ENCODE data around the gene KMT2C.

The KMT2C gene

DNA sequence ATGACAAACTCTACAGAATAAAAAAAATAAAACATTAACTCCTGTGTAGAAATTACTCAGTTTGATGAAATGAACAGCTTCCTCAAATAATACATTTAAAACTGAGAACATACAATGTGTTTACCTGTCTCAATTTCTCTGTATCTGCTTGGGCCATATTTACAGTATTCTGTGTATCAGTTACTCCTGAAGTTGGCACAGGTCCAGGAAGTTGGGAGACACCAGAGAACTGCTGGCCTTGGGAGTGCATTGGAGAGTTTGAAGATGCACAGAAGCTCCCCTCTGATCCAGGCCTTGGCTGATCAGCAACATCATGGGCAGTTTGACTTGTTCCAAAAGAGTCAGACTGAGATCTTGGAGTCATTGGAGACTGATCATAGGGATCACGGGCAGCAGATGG lies 255.2 kb downstream of the KMT2C start:
- DNase-seq, result no peak

- no peak for DNase-seq
Measured at GRCh38 chr7:152180048-152180447, 255.8 kb downstream of the KMT2C start.

DNA sequence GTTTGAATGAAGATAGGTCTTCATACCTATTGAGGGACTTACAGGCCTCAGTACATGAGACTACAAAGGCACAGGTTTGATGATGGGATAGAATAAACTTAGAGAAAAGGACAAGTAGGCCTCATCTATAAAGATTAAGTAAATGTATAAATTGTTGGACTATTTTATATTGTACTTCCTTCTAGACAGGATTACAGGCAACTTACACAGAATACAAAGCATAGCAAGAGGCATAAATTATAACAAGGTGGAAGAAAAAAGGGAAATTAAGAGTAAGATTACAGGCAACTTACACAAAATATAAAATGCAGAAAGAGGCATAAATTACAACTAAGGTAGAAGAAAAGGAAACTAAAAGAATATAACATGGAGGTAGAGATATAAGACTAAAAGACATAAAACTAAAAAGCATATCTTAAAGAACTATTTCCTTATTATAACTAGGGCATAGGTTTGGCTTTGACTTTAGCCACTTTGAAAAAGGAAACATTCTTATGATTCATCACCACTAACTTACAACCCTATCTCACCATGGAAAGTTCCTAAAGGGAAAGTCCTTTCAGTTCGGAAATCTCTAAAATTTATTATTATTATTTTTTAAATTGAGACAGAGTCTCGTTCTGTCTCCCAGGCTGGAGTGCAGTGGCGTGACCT lies 257.3 kb downstream of the KMT2C start:
- DNase-seq, result no peak

- DNase-seq, result no peak
Measured at GRCh38 chr7:152177681-152178404, 258.0 kb downstream of the KMT2C start.

DNA sequence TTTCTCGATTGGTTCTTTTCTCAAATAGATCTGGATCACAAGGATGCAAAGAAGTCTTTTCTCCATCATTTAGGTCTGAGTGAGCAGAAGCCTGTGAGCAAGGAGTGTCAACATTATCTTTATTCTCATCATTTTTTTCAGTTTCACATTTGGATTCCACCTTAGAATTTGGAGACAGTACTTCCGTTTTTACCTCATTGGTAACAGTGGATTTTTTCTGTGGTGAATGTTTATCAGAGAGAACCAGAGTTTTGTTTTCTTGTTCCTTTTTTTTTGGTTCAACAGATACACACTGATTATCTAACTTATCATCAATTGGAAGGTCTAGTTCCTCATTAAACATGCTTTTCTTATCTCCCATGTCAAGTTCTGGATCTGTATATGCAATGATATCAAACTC lies 259.0 kb downstream of the KMT2C start:
- no peak for DNase-seq

GRCh38 chr7:152173372-152174070 lies 262.3 kb downstream of the KMT2C start:
- no peak for DNase-seq

- no peak for DNase-seq
Measured at GRCh38 chr7:152162287-152162686, 273.5 kb downstream of the KMT2C start.

GRCh38 chr7:152161171-152161570 lies 274.6 kb downstream of the KMT2C start:
- no peak for DNase-seq

GRCh38 chr7:152158801-152159587 lies 276.8 kb downstream of the KMT2C start:
- DNase-seq, result no peak

DNA sequence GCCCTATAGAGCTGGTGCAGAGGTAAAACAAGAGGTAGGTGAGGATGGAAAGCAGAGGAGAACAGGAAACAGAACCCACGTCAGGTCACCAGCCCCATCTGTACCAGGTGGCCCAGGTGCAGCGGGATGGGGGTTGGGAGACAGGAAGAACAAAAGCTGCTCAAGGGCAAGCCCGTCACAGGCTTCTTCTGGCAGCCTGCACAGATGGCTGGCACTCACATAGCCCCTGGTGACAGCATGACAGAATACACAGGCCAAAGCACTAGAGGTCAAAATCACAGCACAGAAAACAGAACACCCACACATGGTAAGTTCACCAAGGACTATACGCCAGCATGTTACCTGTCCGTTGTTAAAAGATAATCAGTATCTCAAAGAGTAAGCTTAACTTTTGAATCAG lies 283.5 kb downstream of the KMT2C start:
- DNase-seq, result no peak

- no peak for DNase-seq
Measured at GRCh38 chr7:152149363-152149762, 286.4 kb downstream of the KMT2C start.

DNA sequence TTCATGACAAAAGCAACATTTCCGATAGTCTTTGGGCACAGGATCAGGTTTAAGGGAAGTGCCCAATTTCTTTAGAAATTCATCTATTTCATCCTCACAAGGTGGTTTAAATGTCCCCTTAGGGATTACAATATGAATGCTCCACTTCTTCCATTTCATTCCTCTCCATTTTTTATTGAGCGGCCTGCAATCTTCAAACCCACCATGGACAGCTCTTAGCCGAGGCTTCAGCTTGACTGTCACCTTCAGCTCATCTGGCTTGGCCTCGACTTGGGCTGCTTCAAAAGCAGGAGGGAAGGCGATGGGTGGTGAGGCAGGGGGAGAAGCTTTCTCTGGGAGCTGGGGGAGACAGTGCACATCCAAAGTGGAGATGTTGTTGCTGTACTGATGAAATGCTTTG lies 287.1 kb downstream of the KMT2C start:
- no peak for DNase-seq

- peak; percentile 61 for DNase-seq
Measured at GRCh38 chr7:152145853-152146466, 289.8 kb downstream of the KMT2C start.

DNA sequence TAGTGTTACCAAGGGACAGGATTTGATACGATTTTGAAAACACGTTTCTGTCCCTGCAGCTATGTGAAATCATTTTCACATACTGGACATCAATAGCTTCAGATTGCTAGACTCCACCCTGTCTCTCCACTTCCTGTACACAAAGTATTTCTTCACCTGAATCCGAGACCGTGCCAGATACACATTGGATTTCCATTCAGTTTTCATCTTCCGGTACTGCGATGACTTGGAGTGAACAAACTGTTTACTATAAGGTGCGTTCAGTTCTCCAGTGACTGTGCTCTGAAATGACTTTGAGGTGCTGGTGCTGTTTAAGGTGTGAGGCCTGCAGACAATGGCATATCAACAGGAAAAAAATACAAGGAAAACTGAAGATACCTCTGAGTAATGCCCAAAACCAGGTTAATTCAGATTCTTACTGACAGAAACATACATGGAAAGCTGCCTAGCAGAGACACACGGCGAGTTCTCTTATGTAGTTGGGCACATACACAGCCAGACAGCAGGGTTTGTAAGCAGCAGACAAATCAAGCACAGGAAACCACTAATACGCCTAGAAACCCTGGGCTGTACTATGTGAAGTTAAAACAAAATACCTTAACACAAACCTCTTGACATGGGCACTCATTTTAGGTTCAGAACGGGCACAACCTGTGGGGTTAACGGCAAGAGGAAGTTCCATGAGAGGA lies 291.1 kb downstream of the KMT2C start:
- DNase-seq, result no peak

DNA sequence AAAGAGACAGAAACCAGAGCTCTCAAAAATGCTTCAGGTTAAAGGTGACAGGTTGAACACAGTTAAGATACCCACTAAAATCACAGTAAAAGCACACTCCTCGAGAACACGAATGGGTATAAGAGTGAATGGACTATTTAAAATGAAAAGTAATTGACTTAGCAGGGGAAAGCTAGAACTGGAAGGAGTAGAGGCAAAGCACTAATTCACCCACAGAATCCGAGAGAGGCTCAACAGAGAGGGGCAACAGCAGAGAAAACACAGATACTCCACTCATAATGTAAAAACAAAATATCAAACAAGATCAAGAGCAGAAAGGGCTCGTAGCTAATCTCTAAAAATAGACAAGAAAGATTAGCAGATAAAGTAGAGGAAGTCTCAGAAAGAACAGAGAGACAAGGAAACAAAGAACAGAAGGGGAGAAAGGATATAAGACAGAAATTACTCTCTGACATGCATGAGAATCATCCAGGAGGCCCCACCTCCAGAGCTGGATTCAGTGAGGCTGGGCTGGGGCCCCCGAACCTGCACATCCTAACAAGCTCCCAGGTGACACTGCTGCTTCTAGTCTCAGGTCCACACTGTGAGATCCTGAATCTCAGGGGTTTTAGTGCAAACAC lies 292.7 kb downstream of the KMT2C start:
- DNase-seq, result no peak

- no peak for DNase-seq
Measured at GRCh38 chr7:152140560-152140959, 295.2 kb downstream of the KMT2C start.

- no peak for DNase-seq
Measured at GRCh38 chr7:152140067-152140466, 295.7 kb downstream of the KMT2C start.

- DNase-seq, result no peak
Measured at GRCh38 chr7:152137476-152138025, 298.3 kb downstream of the KMT2C start.

DNA sequence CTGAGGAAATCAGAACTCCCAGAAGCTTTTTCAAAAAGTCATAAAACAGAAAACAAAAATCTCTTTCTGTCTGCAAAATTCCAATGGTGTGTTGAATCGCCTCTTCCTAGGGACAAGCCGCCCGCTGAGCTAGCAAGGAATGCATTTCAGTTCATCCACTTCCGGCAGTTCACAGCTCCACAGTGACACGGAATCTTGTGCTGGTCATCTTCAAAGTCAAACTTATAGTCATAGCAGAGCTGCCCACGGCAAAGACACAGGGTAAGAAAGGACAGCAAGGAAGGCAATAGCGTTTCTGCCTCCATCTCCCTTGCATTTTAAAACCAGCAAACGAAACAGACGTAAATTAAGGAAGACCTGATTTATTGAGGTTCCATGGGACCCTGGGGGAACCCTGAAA lies 299.1 kb downstream of the KMT2C start:
- DNase-seq, result no peak

GRCh38 chr7:152133804-152134203 lies 302.0 kb downstream of the KMT2C start:
- no peak for DNase-seq

DNA sequence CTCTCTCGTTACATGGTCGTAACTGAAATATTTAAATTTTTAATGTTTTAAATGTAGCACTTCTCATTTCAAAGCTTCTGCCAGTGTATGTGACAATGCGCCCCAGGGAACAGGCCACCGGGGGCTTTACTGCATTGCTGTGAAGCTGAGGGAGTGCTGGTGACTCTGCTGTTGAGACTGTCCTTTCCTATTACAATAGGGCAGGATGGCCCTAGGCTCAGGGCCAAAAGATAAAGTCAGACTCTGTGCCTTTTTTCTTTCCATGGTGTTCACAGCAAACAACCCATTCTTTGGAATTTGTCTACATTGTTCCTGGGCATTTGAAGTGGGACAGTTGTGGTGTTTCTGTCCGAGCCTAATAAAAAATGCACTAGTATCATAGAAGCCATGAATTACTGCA lies 303.0 kb downstream of the KMT2C start:
- DNase-seq, result no peak
